ENCODE data around the gene SLC38A10. TPM values are rescaled to one million over a fixed set of nuclear protein-coding genes. Genes with fewer than 3 reads are reported as not detected.

SLC38A10 gene
- total RNA-seq, 2 experiments from 2014 or later = 56.0 to 147 TPM

- Histone ChIP-seq H3K9me3 (ENCODE audit: low read length) (no peaks in the 10 kb centered on the region), H3K4me2 (ENCODE audit: low read length) (no peak overlapping the region), H3K27ac (ENCODE audit: low read depth, low read length, poor library complexity, severe bottlenecking) (no peak overlapping the region), H4K20me1 (ENCODE audit: insufficient read depth, low read length) (no peaks in the 10 kb centered on the region), H3K36me3 (ENCODE audit: insufficient read depth, low read length) (no peaks in the 10 kb centered on the region), H2AFZ (ENCODE audit: low read length) (no peak overlapping the region), H3K4me1 (ENCODE audit: insufficient read depth, low read length, poor library complexity, severe bottlenecking) (no peaks in the 10 kb centered on the region), H3K9me2 (ENCODE audit: insufficient read depth, low read length) (no peaks in the 10 kb centered on the region), H3K4me3 (ENCODE audit: low read depth, low read length, poor library complexity, severe bottlenecking) (no peak overlapping the region), H3K79me2 (ENCODE audit: insufficient read depth, low read depth, low read length) (no peaks in the 10 kb centered on the region)
- ChIA-PET CTCF (ENCODE audit: unreplicated experiment) (no interaction called here), POLR2A (no interaction called here)
- intact Hi-C loops (cut with micrococcal nuclease; ENCODE audit: unreplicated experiment) = no loop called here
- DNase-seq (ENCODE audit: low spot score) = no peak
- no peak for TF ChIP-seq CTCF (conservative IDR thresholded peaks at IDR 0.05; ENCODE audit: low read length)
- TF ChIP-seq EZH2phosphoT487 (IDR thresholded peaks at IDR 0.05; ENCODE audit: borderline replicate concordance, low read depth, low read length) = no peak
- no TSS peak for BruUV-seq (replicated peaks)
Observed at GRCh38 chr17:81324177-81324850, 29.2 kb upstream of the SLC38A10 start.

GRCh38 chr17:81323411-81323868 lies 28.3 kb upstream of the SLC38A10 start:
- Histone ChIP-seq H4K20me1 (ENCODE audit: insufficient read depth, low read length) (no peaks in the 10 kb centered on the region), H2AFZ (ENCODE audit: low read length) (no peak overlapping the region), H3K27ac (ENCODE audit: low read depth, low read length, poor library complexity, severe bottlenecking) (no peak overlapping the region), H3K9me3 (ENCODE audit: low read length) (no peaks in the 10 kb centered on the region), H3K4me2 (ENCODE audit: low read length) (no peak overlapping the region), H3K36me3 (ENCODE audit: insufficient read depth, low read length) (no peaks in the 10 kb centered on the region), H3K4me3 (ENCODE audit: low read depth, low read length, poor library complexity, severe bottlenecking) (no peak overlapping the region), H3K79me2 (ENCODE audit: insufficient read depth, low read depth, low read length) (no peaks in the 10 kb centered on the region), H3K9me2 (ENCODE audit: insufficient read depth, low read length) (no peaks in the 10 kb centered on the region), H3K4me1 (ENCODE audit: insufficient read depth, low read length, poor library complexity, severe bottlenecking) (no peaks in the 10 kb centered on the region)
- ChIA-PET CTCF (ENCODE audit: unreplicated experiment) (no interaction called here), POLR2A (no interaction called here)
- TF ChIP-seq CTCF (conservative IDR thresholded peaks at IDR 0.05; ENCODE audit: low read length) (no peak), EZH2phosphoT487 (IDR thresholded peaks at IDR 0.05; ENCODE audit: borderline replicate concordance, low read depth, low read length) (no peak)
- no peak for DNase-seq (ENCODE audit: low spot score)
- BruUV-seq (replicated peaks) = no TSS peak
- intact Hi-C loops (cut with micrococcal nuclease; ENCODE audit: unreplicated experiment) = no loop called here

- no TSS peak for BruUV-seq (replicated peaks)
- Histone ChIP-seq H3K79me2 (ENCODE audit: insufficient read depth, low read depth, low read length) (no peaks in the 10 kb centered on the region), H3K4me1 (ENCODE audit: insufficient read depth, low read length, poor library complexity, severe bottlenecking) (no peaks in the 10 kb centered on the region), H2AFZ (ENCODE audit: low read length) (no peak overlapping the region), H3K4me3 (ENCODE audit: low read depth, low read length, poor library complexity, severe bottlenecking) (no peak overlapping the region), H4K20me1 (ENCODE audit: insufficient read depth, low read length) (no peaks in the 10 kb centered on the region), H3K27ac (ENCODE audit: low read depth, low read length, poor library complexity, severe bottlenecking) (no peak overlapping the region), H3K9me2 (ENCODE audit: insufficient read depth, low read length) (no peaks in the 10 kb centered on the region), H3K9me3 (ENCODE audit: low read length) (no peaks in the 10 kb centered on the region), H3K36me3 (ENCODE audit: insufficient read depth, low read length) (no peaks in the 10 kb centered on the region), H3K4me2 (ENCODE audit: low read length) (no peak overlapping the region)
- DNase-seq (ENCODE audit: low spot score) = no peak
- intact Hi-C loops (cut with micrococcal nuclease; ENCODE audit: unreplicated experiment) = no loop called here
- TF ChIP-seq EZH2phosphoT487 (IDR thresholded peaks at IDR 0.05; ENCODE audit: borderline replicate concordance, low read depth, low read length) (no peak), CTCF (conservative IDR thresholded peaks at IDR 0.05; ENCODE audit: low read length) (peak; percentile 7; the same call in 1 of the 2 replicates)
- CTCF ChIA-PET (ENCODE audit: unreplicated experiment) = no interaction called here
- POLR2A ChIA-PET = no interaction called here
Observed at GRCh38 chr17:81323083-81323369, 27.9 kb upstream of the SLC38A10 start.

Measured in OCI-LY7 (cell line).